NT2/D1 (cell line): ENCODE data around the gene CCDC57.

Experiments
- DNase-seq: peaks from one replicate; pipeline ENCODE4 v3.0.0-alpha.2; 2011; ENCODE audit warnings: low read depth, low spot score
- H3K27me3 ChIP-seq: 2 replicates; pipeline ENCODE4 v1.6.0; 2011; ENCODE audit warnings: mild to moderate bottlenecking; ENCODE audit not compliant: insufficient read length, insufficient read depth
- H3K36me3 ChIP-seq: 2 replicates; pipeline ENCODE4 v1.6.1; 2011; ENCODE audit warnings: mild to moderate bottlenecking, low read length, mixed read lengths; ENCODE audit not compliant: insufficient read depth, insufficient read length
- H3K4me1 ChIP-seq: 2 replicates; pipeline ENCODE4 v1.5.1; 2011; ENCODE audit not compliant: insufficient read depth, insufficient read length
- H3K4me3 ChIP-seq: 2 replicates; pipeline ENCODE4 v1.5.1; 2011; ENCODE audit warnings: low read depth; ENCODE audit not compliant: insufficient read length
- H3K9ac ChIP-seq: 2 replicates; pipeline ENCODE4 v1.6.0; 2011; ENCODE audit warnings: low read depth; ENCODE audit not compliant: insufficient read length
- H3K9me3 ChIP-seq: 2 replicates; pipeline ENCODE4 v1.5.1; 2011; ENCODE audit warnings: mild to moderate bottlenecking, low read length; ENCODE audit not compliant: insufficient read depth
- SUZ12 ChIP-seq: IDR thresholded peaks from 2 replicates; pipeline ENCODE4 v1.6.1; 2011; ENCODE audit not compliant: insufficient read length, insufficient read depth; ENCODE audit errors: extremely low read depth
- YY1 ChIP-seq: IDR thresholded peaks from 2 replicates; pipeline ENCODE4 v1.6.1; 2011; ENCODE audit not compliant: insufficient read length, insufficient read depth
- ZNF274 ChIP-seq: IDR thresholded peaks from 2 replicates; pipeline ENCODE4 v1.6.1; 2011; ENCODE audit warnings: mild to moderate bottlenecking, low read depth, low read length

CCDC57 gene

GRCh38 chr17:82241183-82241925 lies 28.7 kb upstream of the CCDC57 start:
- DNase-seq: no peak
- no peaks in the 10 kb centered on the region for H3K27me3 ChIP-seq
- peaks cover 94% of the 10 kb centered on the region for H3K36me3 ChIP-seq
- TF ChIP-seq YY1 (no peak), SUZ12 (no peak), ZNF274 (no peak)
- H3K9ac ChIP-seq: no peak overlapping the region
- H3K4me1 ChIP-seq: peaks cover 39% of the 10 kb centered on the region
- H3K4me3 ChIP-seq: no peak overlapping the region
- H3K9me3 ChIP-seq: no peaks in the 10 kb centered on the region; the same call in 1 of the 2 replicates

- Histone ChIP-seq H3K9ac (no peak overlapping the region), H3K36me3 (peaks cover 94% of the 10 kb centered on the region)
- DNase-seq: no peak
Observed at GRCh38 chr17:82240506-82241182, 28.0 kb upstream of the CCDC57 start.

GRCh38 chr17:82239926-82240505 lies 27.4 kb upstream of the CCDC57 start:
- Histone ChIP-seq H3K9ac (no peak overlapping the region), H3K9me3 (no peaks in the 10 kb centered on the region; the same call in 1 of the 2 replicates), H3K36me3 (peaks cover 93% of the 10 kb centered on the region), H3K4me1 (peaks cover 52% of the 10 kb centered on the region), H3K27me3 (no peaks in the 10 kb centered on the region), H3K4me3 (no peak overlapping the region)
- DNase-seq: no peak
- no peak for TF ChIP-seq YY1
- TF ChIP-seq ZNF274: no peak
- TF ChIP-seq SUZ12: no peak

More at GRCh38 chr17:82240506-82241182, 28.0 kb upstream of the CCDC57 start:
- no peaks in the 10 kb centered on the region; the same call in 1 of the 2 replicates for H3K9me3 ChIP-seq
- H3K4me1 ChIP-seq: peaks cover 46% of the 10 kb centered on the region
- TF ChIP-seq ZNF274 (no peak), SUZ12 (no peak), YY1 (no peak)
- H3K4me3 ChIP-seq: no peak overlapping the region
- no peaks in the 10 kb centered on the region for H3K27me3 ChIP-seq

GRCh38 chr17:82239401-82239925 lies 26.8 kb upstream of the CCDC57 start:
- Histone ChIP-seq H3K9me3 (no peaks in the 10 kb centered on the region; the same call in 1 of the 2 replicates), H3K27me3 (no peaks in the 10 kb centered on the region), H3K4me1 (peaks cover 57% of the 10 kb centered on the region), H3K4me3 (no peak overlapping the region), H3K9ac (no peak overlapping the region), H3K36me3 (peaks cover 93% of the 10 kb centered on the region)
- no peak for DNase-seq
- TF ChIP-seq YY1 (no peak), ZNF274 (no peak), SUZ12 (no peak)

- Histone ChIP-seq H3K4me3 (no peak overlapping the region), H3K9me3 (no peaks in the 10 kb centered on the region), H3K36me3 (peaks cover 85% of the 10 kb centered on the region), H3K9ac (no peak overlapping the region), H3K4me1 (peaks cover 62% of the 10 kb centered on the region), H3K27me3 (no peaks in the 10 kb centered on the region)
- DNase-seq: no peak
- TF ChIP-seq SUZ12 (no peak), YY1 (no peak), ZNF274 (no peak)
Observed at GRCh38 chr17:82238472-82239201, 26.0 kb upstream of the CCDC57 start.

- peaks cover 63% of the 10 kb centered on the region for H3K4me1 ChIP-seq
- no peak for DNase-seq
- no peaks in the 10 kb centered on the region for H3K9me3 ChIP-seq
- H3K27me3 ChIP-seq: no peaks in the 10 kb centered on the region
- H3K4me3 ChIP-seq: no peak overlapping the region
- no peak for TF ChIP-seq ZNF274
- TF ChIP-seq YY1: no peak
- TF ChIP-seq SUZ12: no peak
- no peak overlapping the region for H3K9ac ChIP-seq
- peaks cover 85% of the 10 kb centered on the region for H3K36me3 ChIP-seq
Observed at GRCh38 chr17:82237746-82238471, 25.3 kb upstream of the CCDC57 start.
